Subcutaneous abdominal adipose tissue (tissue), 5 donors: Measurements from ENCODE around the gene USP51.
"Not testable (repeated sequence)": the region's sequence is repeated elsewhere in the genome, so short reads cannot be mapped to it uniquely, and the experiment has no call there.

Experiments used
- H3K27ac ChIP-seq: one replicate; pipeline ENCODE4 v1.7.0; 2013; ENCODE audit warnings: low read depth, mild to moderate bottlenecking, inconsistent platforms, low read length, moderate library complexity
- H3K27me3 ChIP-seq, 5 donors: one replicate each; pipeline ENCODE4 v1.7.0; 2013; ENCODE audit warnings: low read length in 5 of 5, inconsistent platforms in 1 of 5; ENCODE audit not compliant: control insufficient read depth in 5 of 5, insufficient read depth in 4 of 5
- H3K36me3 ChIP-seq, 5 donors: one replicate each; pipeline ENCODE4 v1.7.0; 2013; ENCODE audit warnings: low read length in 5 of 5; ENCODE audit not compliant: control insufficient read depth in 5 of 5, insufficient read depth in 5 of 5
- H3K4me1 ChIP-seq, 5 donors: one replicate each; pipeline ENCODE4 v1.7.0; 2013; ENCODE audit warnings: low read length in 5 of 5, mild to moderate bottlenecking in 3 of 5, moderate library complexity in 1 of 5; ENCODE audit not compliant: control insufficient read depth in 5 of 5, insufficient read depth in 5 of 5
- H3K4me3 ChIP-seq, 5 donors: one replicate each; pipeline ENCODE4 v1.7.0; 2013; ENCODE audit warnings: low read length in 5 of 5, low read depth in 1 of 5
- H3K9ac ChIP-seq, 5 donors: one replicate each; pipeline ENCODE4 v1.7.0; 2013; ENCODE audit warnings: low read length in 5 of 5, mild to moderate bottlenecking in 4 of 5, moderate library complexity in 3 of 5
- H3K9me3 ChIP-seq, 5 donors: one replicate each; pipeline ENCODE4 v1.7.0; 2013; ENCODE audit warnings: low read length in 5 of 5; ENCODE audit not compliant: control insufficient read depth in 5 of 5
- donor health status: healthy.
- donor health status: healthy.
- donor health status: healthy.
- donor health status: healthy.
- donor health status: healthy.

USP51 gene

GRCh38 chrX:55507010-55507409, 17.4 kb upstream of the USP51 start:
- H3K36me3 ChIP-seq, H3K9ac ChIP-seq, H3K4me1 ChIP-seq, H3K4me3 ChIP-seq, H3K9me3 ChIP-seq, H3K27ac ChIP-seq, H3K27me3 ChIP-seq: not testable (repeated sequence)

GRCh38 chrX:55490974-55491373, 1.3 kb upstream of the USP51 start:
- Histone ChIP-seq H3K4me1 (peaks cover 0 to 11% (median 9%) of the 10 kb centered on the region in 5 donors), H3K27ac (no peak overlapping the region), H3K9ac (no peak overlapping the region), H3K9me3 (peaks cover 0 to 3% (median 0%) of the 10 kb centered on the region in 5 donors), H3K36me3 (no peaks in the 10 kb centered on the region), H3K27me3 (peaks cover 0 to 12% (median 3%) of the 10 kb centered on the region in 5 donors), H3K4me3 (no peak overlapping the region)

- peak overlapping the region; percentile 73 to 91 (median 78) for H3K4me3 ChIP-seq
- peaks cover 0 to 3% (median 0%) of the 10 kb centered on the region in 5 donors for H3K9me3 ChIP-seq
- peaks cover 0 to 11% (median 9%) of the 10 kb centered on the region in 5 donors for H3K4me1 ChIP-seq
- peak overlapping the region; percentile 93 for H3K27ac ChIP-seq
- peak overlapping the region in 3 of 5 donors; percentile 56 to 78 (median 75) for H3K9ac ChIP-seq
- peaks cover 0 to 12% (median 3%) of the 10 kb centered on the region in 5 donors for H3K27me3 ChIP-seq
- H3K36me3 ChIP-seq: no peaks in the 10 kb centered on the region
Measured at GRCh38 chrX:55490121-55490520, 473 bp upstream of the USP51 start.

GRCh38 chrX:55488593-55489313, 895 bp downstream of the USP51 start:
- Histone ChIP-seq H3K27me3 (peaks cover 0 to 18% (median 9%) of the 10 kb centered on the region in 5 donors), H3K9me3 (peaks cover 0 to 3% (median 0%) of the 10 kb centered on the region in 5 donors), H3K36me3 (no peaks in the 10 kb centered on the region), H3K4me3 (peak overlapping the region; percentile 73 to 91 (median 78)), H3K9ac (peak overlapping the region; percentile 2 to 78 (median 59)), H3K4me1 (peaks cover 0 to 11% (median 9%) of the 10 kb centered on the region in 5 donors), H3K27ac (peak overlapping the region; percentile 93)

- H3K4me3 ChIP-seq: peak overlapping the region; percentile 5 to 87 (median 73)
- H3K9ac ChIP-seq: peak overlapping the region in 1 of 5 donors; percentile 63
- H3K9me3 ChIP-seq: peaks cover 0 to 3% (median 0%) of the 10 kb centered on the region in 5 donors
- H3K27ac ChIP-seq: peak overlapping the region; percentile 93
- peaks cover 0 to 21% (median 9%) of the 10 kb centered on the region in 5 donors for H3K27me3 ChIP-seq
- no peaks in the 10 kb centered on the region for H3K36me3 ChIP-seq
- peaks cover 0 to 11% (median 9%) of the 10 kb centered on the region in 5 donors for H3K4me1 ChIP-seq
Measured at GRCh38 chrX:55488006-55488592, 1.5 kb downstream of the USP51 start.

GRCh38 chrX:55487143-55487542, 2.5 kb downstream of the USP51 start:
- peaks cover 0 to 11% (median 9%) of the 10 kb centered on the region in 5 donors for H3K4me1 ChIP-seq
- H3K27me3 ChIP-seq: peaks cover 0 to 21% (median 9%) of the 10 kb centered on the region in 5 donors
- H3K4me3 ChIP-seq: no peak overlapping the region
- H3K36me3 ChIP-seq: no peaks in the 10 kb centered on the region
- H3K9ac ChIP-seq: no peak overlapping the region
- H3K27ac ChIP-seq: no peak overlapping the region
- peaks cover 0 to 3% (median 0%) of the 10 kb centered on the region in 5 donors for H3K9me3 ChIP-seq

GRCh38 chrX:55486736-55487135, 2.9 kb downstream of the USP51 start:
- no peak overlapping the region for H3K4me3 ChIP-seq
- no peak overlapping the region for H3K27ac ChIP-seq
- H3K9me3 ChIP-seq: peaks cover 0 to 3% (median 0%) of the 10 kb centered on the region in 5 donors
- peaks cover 0 to 19% (median 7%) of the 10 kb centered on the region in 5 donors for H3K27me3 ChIP-seq
- H3K9ac ChIP-seq: no peak overlapping the region
- H3K4me1 ChIP-seq: peaks cover 0 to 11% (median 9%) of the 10 kb centered on the region in 5 donors
- no peaks in the 10 kb centered on the region for H3K36me3 ChIP-seq

DNA sequence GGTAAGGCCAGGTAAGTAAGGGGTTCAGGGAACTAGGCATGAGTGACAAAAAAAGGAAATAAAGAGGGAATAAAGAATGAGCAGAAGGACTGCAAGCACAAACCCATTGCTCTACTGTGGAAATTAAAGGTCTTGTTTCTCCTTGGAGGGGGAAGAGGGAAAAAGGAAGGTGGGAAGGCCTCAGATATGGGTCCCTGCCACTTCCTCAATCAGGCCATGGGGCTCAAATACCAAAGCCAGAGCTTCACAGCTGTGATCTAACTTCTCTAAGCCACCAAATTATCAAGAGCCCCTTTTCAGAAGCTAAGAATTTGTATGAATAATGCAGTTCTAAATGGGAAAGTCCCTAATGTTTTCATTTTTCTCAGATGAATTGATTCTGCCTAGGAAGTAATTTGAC, 4.7 kb downstream of the USP51 start:
- no peak overlapping the region for H3K4me3 ChIP-seq
- H3K9me3 ChIP-seq: peaks cover 0 to 3% (median 0%) of the 10 kb centered on the region in 5 donors
- peaks cover 0 to 10% (median 6%) of the 10 kb centered on the region in 5 donors for H3K4me1 ChIP-seq
- peaks cover 0 to 9% (median 6%) of the 10 kb centered on the region in 5 donors for H3K27me3 ChIP-seq
- H3K36me3 ChIP-seq: no peaks in the 10 kb centered on the region
- H3K9ac ChIP-seq: no peak overlapping the region
- no peak overlapping the region for H3K27ac ChIP-seq

DNA sequence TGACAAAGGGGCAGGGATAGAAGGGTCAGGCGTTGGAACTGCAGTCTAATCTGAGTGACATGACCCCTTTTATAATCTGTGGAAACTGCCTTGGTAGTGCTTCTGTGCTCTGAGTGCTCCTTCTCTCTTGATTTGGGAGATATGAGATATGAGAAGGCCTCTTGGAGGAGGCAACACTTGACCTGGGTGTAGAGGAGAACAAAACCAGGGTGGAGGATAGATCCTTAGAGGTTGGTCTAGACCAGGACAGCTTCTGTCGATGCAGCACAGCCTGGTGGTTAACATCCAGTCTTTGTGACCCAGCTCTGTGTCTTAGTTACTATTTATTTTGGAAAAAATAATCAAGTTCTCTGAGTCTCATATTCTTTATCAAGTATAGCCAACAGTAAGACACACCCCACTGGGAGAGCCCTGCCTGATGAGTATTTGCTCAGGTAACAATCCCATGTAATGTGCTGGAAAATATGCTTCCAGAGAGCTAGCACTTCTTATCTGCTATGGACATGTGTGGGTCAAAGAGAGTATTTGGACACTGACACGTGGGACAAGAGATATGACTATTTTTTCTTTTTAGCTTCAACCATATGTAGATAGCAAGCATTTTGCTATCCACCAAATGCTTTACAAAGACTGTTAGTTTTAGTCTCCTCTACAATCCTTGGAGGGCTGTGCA, 9.1 kb downstream of the USP51 start:
- H3K36me3 ChIP-seq: no peaks in the 10 kb centered on the region
- no peak overlapping the region for H3K4me3 ChIP-seq
- no peak overlapping the region for H3K27ac ChIP-seq
- H3K4me1 ChIP-seq: no peaks in the 10 kb centered on the region
- H3K9ac ChIP-seq: no peak overlapping the region
- H3K27me3 ChIP-seq: peaks cover 0 to 9% (median 6%) of the 10 kb centered on the region in 5 donors
- H3K9me3 ChIP-seq: no peaks in the 10 kb centered on the region

DNA sequence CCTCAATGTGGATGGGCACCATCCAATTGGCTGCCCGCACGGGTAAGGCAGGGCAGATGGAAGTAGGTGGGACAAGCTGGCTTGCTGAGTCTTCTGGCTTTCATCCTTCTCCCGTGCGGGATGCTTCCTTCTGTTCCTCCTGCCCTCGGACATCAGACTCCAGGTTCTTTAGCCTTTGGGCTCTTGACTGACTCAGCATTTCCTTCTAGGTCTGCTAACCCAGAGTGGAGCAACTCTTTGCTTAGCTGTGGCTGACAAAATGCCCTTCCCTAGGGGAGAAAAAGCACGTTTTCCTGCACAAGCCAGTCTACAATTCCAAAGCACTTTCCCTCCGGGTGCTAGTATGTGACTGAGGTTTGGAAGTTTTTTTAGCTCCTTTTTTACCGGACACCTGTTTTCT, 9.7 kb downstream of the USP51 start:
- H3K9ac ChIP-seq, H3K9me3 ChIP-seq, H3K4me1 ChIP-seq, H3K27me3 ChIP-seq, H3K4me3 ChIP-seq, H3K36me3 ChIP-seq, H3K27ac ChIP-seq: not testable (repeated sequence)
